Posterior cingulate gyrus (tissue), 11 donors: ENCODE results near the gene OR2F1.
"Not testable (repeated sequence)": the region's sequence is repeated elsewhere in the genome, so short reads cannot be mapped to it uniquely, and the experiment has no call there.

Experiments used
- DNase-seq, 10 donors: peaks; one replicate each; pipeline versions ENCODE4 v3.0.0 to v3.0.0-alpha.2; 2020 to 2021; ENCODE audit warnings: mixed read lengths in 3 of 10
- intact Hi-C: fragments of 100-400 bp; cut with DNase I; formaldehyde crosslinking; loops from one replicate; pipeline ENCODE4 v1.15.1; 2023

The OR2F1 gene

GRCh38 chr7:144006029-144006691 lies 51.5 kb downstream of the OR2F1 start:
- intact Hi-C loops = no loop called here
- DNase-seq = no peak

GRCh38 chr7:144006692-144007042 lies 52.0 kb downstream of the OR2F1 start:
- intact Hi-C loops = no loop called here
- no peak for DNase-seq

GRCh38 chr7:144009361-144009760 lies 54.7 kb downstream of the OR2F1 start:
- intact Hi-C loops = no loop called here
- no peak for DNase-seq

GRCh38 chr7:144010061-144010460 lies 55.4 kb downstream of the OR2F1 start:
- intact Hi-C loops, DNase-seq: not testable (repeated sequence)

GRCh38 chr7:144010821-144011220 lies 56.2 kb downstream of the OR2F1 start:
- intact Hi-C loops, DNase-seq: not testable (repeated sequence)

GRCh38 chr7:144011458-144012230 lies 57.0 kb downstream of the OR2F1 start:
- intact Hi-C loops = no loop called here
- no peak for DNase-seq
